Keratinocyte (primary cell): ENCODE measurements around the gene ANGPTL4. TPM values are rescaled to one million over a fixed set of nuclear protein-coding genes. Genes with fewer than 3 reads are reported as not detected.

Source experiments
- DNase-seq: peaks from one replicate; pipeline ENCODE4 v3.0.0-alpha.2; 2011; ENCODE audit warnings: low read depth, missing footprints, low spot score
- FAIRE-seq: peaks from 2 replicates; lab custom pipeline; 2011; peaks lifted over from hg19 to GRCh38; lab: Jason Lieb, UNC
- H2AFZ ChIP-seq: 2 replicates; pipeline ENCODE4 v1.6.0; 2012; ENCODE audit warnings: low read length, control low read depth, inconsistent platforms; ENCODE audit not compliant: control insufficient read depth
- H3K27ac ChIP-seq: 2 replicates; pipeline ENCODE4 v1.5.1; 2011; ENCODE audit warnings: low read length; ENCODE audit not compliant: control insufficient read depth, insufficient read depth
- H3K27me3 ChIP-seq: 3 replicates; pipeline ENCODE4 v1.6.0; 2011; ENCODE audit warnings: low read length; ENCODE audit not compliant: control insufficient read depth, insufficient read depth; ENCODE audit errors: extremely low read depth
- H3K36me3 ChIP-seq, 2 experiments: 2 replicates in 1 of 2; 3 replicates in 1 of 2; pipeline ENCODE4 v1.5.1; 2011; ENCODE audit warnings: low read length in 2 of 2, mild to moderate bottlenecking in 1 of 2; ENCODE audit not compliant: control insufficient read depth in 2 of 2, insufficient read depth in 2 of 2; ENCODE audit errors: extremely low read depth in 1 of 2
- H3K4me1 ChIP-seq: 3 replicates; pipeline ENCODE4 v1.5.1; 2011; ENCODE audit warnings: low read length; ENCODE audit not compliant: control insufficient read depth, insufficient read depth; ENCODE audit errors: extremely low read depth
- H3K4me2 ChIP-seq: 3 replicates; pipeline ENCODE4 v1.6.0; 2011; ENCODE audit warnings: low read depth, low read length; ENCODE audit not compliant: control insufficient read depth, insufficient read depth; ENCODE audit errors: extremely low read depth
- H3K4me3 ChIP-seq, 3 experiments: fragments of 200-600 bp in 1 of 3; sonication (generic) in 1 of 3; 2 replicates in 2 of 3; 3 replicates in 1 of 3; pipeline ENCODE4 v1.5.1; 2011 to 2016; ENCODE audit warnings: low read length in 3 of 3, mild to moderate bottlenecking in 3 of 3, control low read depth in 2 of 3, inconsistent platforms in 1 of 3, low read depth in 1 of 3, mixed read lengths in 1 of 3, mixed run types in 1 of 3, moderate library complexity in 1 of 3; ENCODE audit not compliant: control insufficient read depth in 2 of 3, insufficient read depth in 2 of 3; ENCODE audit errors: extremely low read depth in 1 of 3
- H3K79me2 ChIP-seq: 2 replicates; pipeline ENCODE4 v1.6.0; 2012; ENCODE audit warnings: low read length; ENCODE audit not compliant: control insufficient read depth, insufficient read depth
- H3K9ac ChIP-seq: 3 replicates; pipeline ENCODE4 v1.6.0; 2011; ENCODE audit warnings: low read length; ENCODE audit not compliant: control insufficient read depth, insufficient read depth; ENCODE audit errors: extremely low read depth
- H3K9me1 ChIP-seq: 3 replicates; pipeline ENCODE4 v1.6.0; 2011; ENCODE audit warnings: low read length; ENCODE audit not compliant: control insufficient read depth, insufficient read depth; ENCODE audit errors: extremely low read depth
- H3K9me3 ChIP-seq: 2 replicates; pipeline ENCODE4 v1.5.1; 2012; ENCODE audit warnings: low read depth, low read length; ENCODE audit not compliant: control insufficient read depth
- H4K20me1 ChIP-seq: 3 replicates; pipeline ENCODE4 v1.6.0; 2011; ENCODE audit warnings: low read length; ENCODE audit not compliant: control insufficient read depth, insufficient read depth; ENCODE audit errors: extremely low read depth
- CTCF ChIP-seq, 3 experiments: IDR thresholded peaks in 1 of 3; conservative IDR thresholded peaks in 1 of 3; optimal IDR thresholded peaks in 1 of 3; 2 replicates in 2 of 3; 3 replicates in 1 of 3; pipeline versions ENCODE3 to v1.5.1; 2011; ENCODE audit warnings: low read length in 3 of 3, mild to moderate bottlenecking in 3 of 3, moderate library complexity in 2 of 3, control low read depth in 1 of 3, inconsistent platforms in 1 of 3; ENCODE audit not compliant: insufficient read depth in 2 of 3; ENCODE audit errors: extremely low read depth in 1 of 3
- EZH2 ChIP-seq: IDR thresholded peaks from one replicate; pipeline ENCODE4 v1.6.1; 2012; ENCODE audit warnings: inconsistent platforms, mild to moderate bottlenecking, low read length, moderate library complexity
- dilution Hi-C: fragments of 300-500 bp; cut with MboI; formaldehyde crosslinking; loops from one replicate; pipeline ENCODE4 v1.7.0; 2020; ENCODE audit warnings: low sequenced_read_pairs; ENCODE audit not compliant: extremely low pct_ligation_motif_present
- polyA plus RNA-seq, 5 experiments: library from polyadenylated mRNA; depleted of rRNA in 3 of 5; stranded (reverse) in 3 of 5; stranded (forward) in 1 of 5; unstranded in 1 of 5; fragments of >200 nt; gene quantifications; 1 replicate in 1 of 5; 2 replicates in 3 of 5; 3 replicates in 1 of 5; pipeline versions ENCODE4 v1.2.1 to v1.2.3, GENCODE V29; 2011 to 2012; ENCODE audit warnings: missing spikeins in 2 of 5, low read depth in 1 of 5, low replicate concordance in 1 of 5

Gene ANGPTL4
- polyA plus RNA-seq, 1 donor (not counting 4 experiments of a cell fraction or from before 2014, with no cell fraction given): 102 TPM

DNA sequence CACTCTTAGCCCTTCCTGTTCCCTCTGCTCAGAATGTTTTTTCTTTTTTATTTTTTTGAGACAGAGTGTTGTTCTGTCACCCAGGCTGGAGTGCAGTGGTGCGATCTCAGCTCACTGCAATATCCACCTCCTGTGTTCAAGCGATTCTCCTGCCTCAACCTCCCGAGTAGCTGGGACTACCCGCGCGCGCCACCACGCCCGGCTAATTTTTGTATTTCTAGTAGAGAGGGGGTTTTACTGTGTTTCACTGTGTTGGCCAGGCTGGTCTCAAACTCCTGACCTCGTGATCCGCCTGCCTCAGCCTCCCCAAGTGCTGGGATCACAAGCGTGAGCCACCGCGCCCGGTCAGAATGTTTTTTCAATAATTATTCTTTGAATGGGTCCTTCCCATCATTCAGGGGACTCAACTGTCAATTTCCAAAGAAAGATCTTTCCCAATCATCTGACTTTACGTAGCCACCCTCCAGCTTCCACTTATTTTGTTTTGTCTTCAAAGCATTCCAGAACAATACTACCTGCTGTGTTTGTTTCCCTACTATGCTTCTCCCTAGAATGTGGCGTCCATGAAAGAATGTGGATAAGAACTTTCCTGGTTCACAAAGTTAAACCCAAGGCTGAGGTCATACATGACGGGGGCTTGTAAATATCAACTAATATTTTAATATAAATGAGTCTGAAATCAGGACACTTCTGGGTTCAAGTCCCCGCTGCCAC lies 44.0 kb upstream of the ANGPTL4 start:
- dilution Hi-C loops: no loop called here
- H3K36me3 ChIP-seq: peaks cover 15 to 25% of the 10 kb centered on the region in 2 experiments

GRCh38 chr19:8320564-8321066 lies 43.3 kb upstream of the ANGPTL4 start:
- H3K4me2 ChIP-seq: peak overlapping the region; percentile 86
- peaks cover 39% of the 10 kb centered on the region for H3K79me2 ChIP-seq
- H3K27ac ChIP-seq: peak overlapping the region; percentile 84
- peak overlapping the region; percentile 83 to 97 (median 90) for H3K4me3 ChIP-seq
- peak overlapping the region; percentile 77 for H2AFZ ChIP-seq
- no peaks in the 10 kb centered on the region for H3K27me3 ChIP-seq
- no peaks in the 10 kb centered on the region for H3K9me1 ChIP-seq
- DNase-seq: no peak
- peaks cover 10 to 25% of the 10 kb centered on the region in 2 experiments for H3K36me3 ChIP-seq
- peaks cover 10% of the 10 kb centered on the region for H4K20me1 ChIP-seq
- no peak for FAIRE-seq
- dilution Hi-C loops: no loop called here
- no peaks in the 10 kb centered on the region for H3K9me3 ChIP-seq
- peaks cover 16% of the 10 kb centered on the region for H3K4me1 ChIP-seq
- TF ChIP-seq EZH2: no peak
- TF ChIP-seq CTCF (optimal IDR thresholded peaks at IDR 0.05 in 1 of 3, IDR thresholded peaks at IDR 0.05 in 1 of 3, conservative IDR thresholded peaks at IDR 0.05 in 1 of 3; ENCODE audit: extremely low read depth in 1 of 3, insufficient read depth in 2 of 3, low read length in 3 of 3): no peak
- peak overlapping the region; percentile 99 for H3K9ac ChIP-seq

More for the DNA sequence above, 44.0 kb upstream of the ANGPTL4 start:
- Histone ChIP-seq H3K27me3 (no peaks in the 10 kb centered on the region), H3K9me3 (no peaks in the 10 kb centered on the region), H3K27ac (peak overlapping the region; percentile 84), H3K9ac (peak overlapping the region; percentile 99), H3K4me2 (peak overlapping the region; percentile 86), H4K20me1 (peaks cover 10% of the 10 kb centered on the region), H3K79me2 (peaks cover 39% of the 10 kb centered on the region), H3K4me3 (peak overlapping the region; percentile 83 to 97 (median 90)), H2AFZ (no peak overlapping the region), H3K9me1 (no peaks in the 10 kb centered on the region), H3K4me1 (peaks cover 16% of the 10 kb centered on the region)
- no peak for DNase-seq
- TF ChIP-seq EZH2: no peak
- no peak for TF ChIP-seq CTCF (optimal IDR thresholded peaks at IDR 0.05 in 1 of 3, IDR thresholded peaks at IDR 0.05 in 1 of 3, conservative IDR thresholded peaks at IDR 0.05 in 1 of 3; ENCODE audit: extremely low read depth in 1 of 3, insufficient read depth in 2 of 3, low read length in 3 of 3)
- no peak for FAIRE-seq
